Psoas muscle (tissue), 8 donors: ENCODE measurements around the gene ANKH. TPM values are rescaled to one million over a fixed set of nuclear protein-coding genes. Genes with fewer than 3 reads are reported as not detected.
"Not testable (repeated sequence)": the region's sequence is repeated elsewhere in the genome, so short reads cannot be mapped to it uniquely, and the experiment has no call there.

ENCODE experiments used
- ATAC-seq, 4 donors: fragments of 200-7000 bp; cut with Tn5 transposase; one replicate each; pipeline ENCODE4 v1.9.1; 2020; ENCODE audit warnings: moderate library complexity in 3 of 4, mild to moderate bottlenecking in 2 of 4
- DNase-seq, 2 donors: peaks; one replicate each; pipeline ENCODE4 v3.0.0-alpha.2; 2020
- H3K27ac ChIP-seq: fragments of 200-600 bp; one replicate; pipeline ENCODE4 v1.8.0; 2022
- H3K27me3 ChIP-seq, 3 donors: fragments of 200-600 bp in 1 of 3; one replicate each; pipeline versions ENCODE4 v1.6.1 to v1.8.0; 2013 to 2022; ENCODE audit warnings: low read length in 2 of 3, mild to moderate bottlenecking in 2 of 3, moderate library complexity in 1 of 3; ENCODE audit not compliant: insufficient read depth in 3 of 3
- H3K36me3 ChIP-seq, 2 donors: fragments of 200-600 bp in 1 of 2; one replicate each; pipeline versions ENCODE4 v1.6.1 to v1.8.0; 2013 to 2022; ENCODE audit warnings: low read depth in 1 of 2, mild to moderate bottlenecking in 1 of 2, moderate library complexity in 1 of 2; ENCODE audit not compliant: insufficient read depth in 1 of 2
- H3K4me1 ChIP-seq: fragments of 200-600 bp; one replicate; pipeline ENCODE4 v1.8.0; 2022
- H3K4me3 ChIP-seq: fragments of 200-600 bp; one replicate; pipeline ENCODE4 v1.8.0; 2022; ENCODE audit warnings: mild to moderate bottlenecking
- H3K9me3 ChIP-seq: fragments of 200-600 bp; one replicate; pipeline ENCODE4 v1.8.0; 2022
- WGBS, 3 donors: extraction: QIAGEN DNeasy Blood & Tissue Kit; methylation state at CpG; one replicate each; pipeline versions ENCODE4 v1.1.6 to v1.1.7; 2013; 5-methylcytosine and 5-hydroxymethylcytosine counted together
- intact Hi-C, 2 donors: fragments of 100-400 bp; cut with DNase I; formaldehyde crosslinking; loops; one replicate each; pipeline versions ENCODE4 v1.11.0 to v1.14.2; 2022
- polyA plus RNA-seq, 3 donors: library from polyadenylated mRNA; stranded (reverse); fragments of 200-250 nt; gene quantifications; one replicate each; pipeline ENCODE4 v1.2.3, GENCODE V29; 2013
- total RNA-seq, 4 donors: library from RNA; stranded (reverse); fragmentation: NEBNext Ultra II Directional in 2 of 4; extraction: Animal tissue kit (Norgen Biotek cat#: 25700) in 2 of 4; gene quantifications; one replicate each; pipeline versions ENCODE4 v1.2.1 to v1.2.4, GENCODE V29; 2021 to 2023
- TF ChIP-seq, protein P1 (sequence below): fragments of 200-600 bp; IDR thresholded peaks from one replicate; pipeline ENCODE4 v1.8.0; 2022; ENCODE audit warnings: antibody characterized with exemption
- donor health status: healthy with polysubstance abuse.
- donor health status: DM: no; HTN: no; CAD: no; lungs with moderate emphysema.
- donor health status: Bipolar disorder and iron deficiency.
- donor health status: healthy.
- donor health status: DM: yes; HTN: yes; CAD: no.
- donor health status: DM: no; HTN: no; CAD: no.
- donor health status: DM: no; HTN: no; CAD: no.
- donor health status: DM: yes; HTN: yes; CAD: no.

The ANKH gene
- total and polyA plus RNA-seq, 7 donors, result 24.0 to 92.8 (median 63.0) TPM

GRCh38 chr5:14802541-14802940 lies 69.0 kb downstream of the ANKH start:
- H3K9me3 ChIP-seq, result no peaks in the 10 kb centered on the region
- intact Hi-C loops, result no loop called here
- H3K4me1 ChIP-seq, result peaks cover 14% of the 10 kb centered on the region
- H3K4me3 ChIP-seq, result no peak overlapping the region
- H3K36me3 ChIP-seq, result no peaks in the 10 kb centered on the region
- WGBS, 3 donors, result 72 to 98% (median 86%) methylated on average over 3 of the region's 3 CpGs
- no peak for DNase-seq
- no peak overlapping the region for H3K27ac ChIP-seq
- TF ChIP-seq, protein P1, sequence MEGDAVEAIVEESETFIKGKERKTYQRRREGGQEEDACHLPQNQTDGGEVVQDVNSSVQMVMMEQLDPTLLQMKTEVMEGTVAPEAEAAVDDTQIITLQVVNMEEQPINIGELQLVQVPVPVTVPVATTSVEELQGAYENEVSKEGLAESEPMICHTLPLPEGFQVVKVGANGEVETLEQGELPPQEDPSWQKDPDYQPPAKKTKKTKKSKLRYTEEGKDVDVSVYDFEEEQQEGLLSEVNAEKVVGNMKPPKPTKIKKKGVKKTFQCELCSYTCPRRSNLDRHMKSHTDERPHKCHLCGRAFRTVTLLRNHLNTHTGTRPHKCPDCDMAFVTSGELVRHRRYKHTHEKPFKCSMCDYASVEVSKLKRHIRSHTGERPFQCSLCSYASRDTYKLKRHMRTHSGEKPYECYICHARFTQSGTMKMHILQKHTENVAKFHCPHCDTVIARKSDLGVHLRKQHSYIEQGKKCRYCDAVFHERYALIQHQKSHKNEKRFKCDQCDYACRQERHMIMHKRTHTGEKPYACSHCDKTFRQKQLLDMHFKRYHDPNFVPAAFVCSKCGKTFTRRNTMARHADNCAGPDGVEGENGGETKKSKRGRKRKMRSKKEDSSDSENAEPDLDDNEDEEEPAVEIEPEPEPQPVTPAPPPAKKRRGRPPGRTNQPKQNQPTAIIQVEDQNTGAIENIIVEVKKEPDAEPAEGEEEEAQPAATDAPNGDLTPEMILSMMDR, result no peak
- H3K27me3 ChIP-seq, result no peaks in the 10 kb centered on the region
- no peak for ATAC-seq

DNA sequence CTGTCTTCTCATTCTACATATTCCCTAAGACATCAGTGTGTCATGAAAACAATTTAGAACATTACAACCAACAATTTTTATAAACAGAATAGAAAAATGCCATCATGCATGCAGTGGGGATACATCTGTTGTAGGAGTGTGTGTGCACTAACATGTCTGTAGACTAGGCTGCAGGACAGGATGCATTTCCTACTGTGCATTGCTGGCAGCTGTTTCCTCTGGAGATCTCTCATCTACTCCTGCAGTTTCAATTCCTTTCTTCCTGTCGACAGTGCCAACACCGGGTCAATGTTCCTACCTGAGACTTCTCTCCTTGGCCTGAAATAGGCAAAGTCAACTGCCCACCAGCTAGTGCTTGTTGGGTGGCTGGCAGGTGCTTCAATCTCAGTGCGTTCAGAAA lies 69.8 kb downstream of the ANKH start:
- intact Hi-C loops, result no loop called here
- TF ChIP-seq, protein P1, result no peak
- 69 to 76% (median 73%) methylated on average over 3 of the region's 3 CpGs for WGBS, 3 donors
- H3K4me3 ChIP-seq, result no peak overlapping the region
- H3K4me1 ChIP-seq, result peaks cover 8% of the 10 kb centered on the region
- no peak overlapping the region for H3K27ac ChIP-seq
- H3K36me3 ChIP-seq, result no peaks in the 10 kb centered on the region
- H3K27me3 ChIP-seq, result no peaks in the 10 kb centered on the region
- no peak for DNase-seq
- no peaks in the 10 kb centered on the region for H3K9me3 ChIP-seq
- ATAC-seq, result no peak

DNA sequence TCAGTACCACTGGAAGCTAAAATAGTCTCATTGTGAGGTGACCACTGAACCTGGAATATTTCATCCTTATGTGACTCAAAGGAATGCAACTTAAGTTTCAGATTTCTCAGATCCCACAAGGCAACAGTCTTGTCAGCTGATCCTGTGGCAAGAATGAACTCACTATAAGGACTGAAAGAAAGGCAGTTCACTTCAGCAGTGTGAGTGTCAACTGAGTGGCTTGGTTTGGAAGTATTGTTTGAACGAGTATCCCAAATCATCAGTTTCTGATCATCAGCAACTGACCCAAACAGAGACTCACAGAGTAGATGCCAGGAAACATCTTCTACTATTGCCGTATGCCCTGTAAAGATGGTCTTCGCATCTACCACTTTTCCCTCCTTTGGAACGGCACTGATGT lies 74.2 kb downstream of the ANKH start:
- 96 to 98% (median 96%) methylated on average over 4 of the region's 4 CpGs for WGBS, 3 donors
- ATAC-seq, H3K36me3 ChIP-seq, H3K27ac ChIP-seq, H3K9me3 ChIP-seq, H3K4me3 ChIP-seq, H3K4me1 ChIP-seq, DNase-seq, H3K27me3 ChIP-seq, intact Hi-C loops: not testable (repeated sequence)

GRCh38 chr5:14794583-14795230 lies 76.9 kb downstream of the ANKH start:
- Histone ChIP-seq H3K9me3 (no peaks in the 10 kb centered on the region), H3K27me3 (no peaks in the 10 kb centered on the region), H3K4me1 (no peaks in the 10 kb centered on the region), H3K36me3 (no peaks in the 10 kb centered on the region), H3K4me3 (no peak overlapping the region), H3K27ac (no peak overlapping the region)
- no peak for DNase-seq
- intact Hi-C loops, result no loop called here
- TF ChIP-seq, protein P1, result no peak
- WGBS, 3 donors, result 71 to 73% (median 72%) methylated on average over 4 of the region's 4 CpGs
- ATAC-seq, result no peak

DNA sequence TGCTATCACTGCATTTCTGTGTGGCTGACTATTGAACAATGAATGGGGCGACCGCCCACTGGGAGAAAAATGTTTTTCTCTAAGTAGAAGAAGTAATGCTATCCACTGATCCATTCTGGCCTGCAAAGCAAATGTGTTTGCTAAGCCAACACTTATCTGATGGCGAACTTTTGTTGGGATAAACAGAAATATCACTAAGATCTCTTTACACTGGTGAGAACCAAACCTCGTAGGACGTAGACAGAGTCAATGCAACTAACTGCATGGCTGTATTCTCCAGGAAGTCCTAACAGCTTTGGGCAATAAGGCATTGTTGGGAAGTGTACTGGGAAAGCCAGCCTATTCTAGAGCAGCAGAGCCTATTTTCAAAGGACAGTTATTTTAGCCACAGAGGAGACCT lies 77.7 kb downstream of the ANKH start:
- H3K4me1 ChIP-seq, result no peaks in the 10 kb centered on the region
- WGBS, 3 donors, result 81 to 89% (median 89%) methylated on average over 5 of the region's 5 CpGs
- no peak for DNase-seq
- H3K27me3 ChIP-seq, result no peaks in the 10 kb centered on the region
- no peak overlapping the region for H3K27ac ChIP-seq
- TF ChIP-seq, protein P1, result no peak
- H3K4me3 ChIP-seq, result no peak overlapping the region
- H3K36me3 ChIP-seq, result no peaks in the 10 kb centered on the region
- intact Hi-C loops, result no loop called here
- no peaks in the 10 kb centered on the region for H3K9me3 ChIP-seq
- ATAC-seq, result no peak
